ENCODE results near the gene DDX42. TPM values are rescaled to one million over a fixed set of nuclear protein-coding genes. Genes with fewer than 3 reads are reported as not detected.
A peak's percentile ranks its signal among the peaks of the same experiment; 100 is the strongest.

Gene DDX42
- total and polyA plus RNA-seq, 9 of the 15 experiments (the other 6 are each of a cell fraction or from before 2014, with no cell fraction given) = 16.5 to 149 (median 87.6) TPM

GRCh38 chr17:63773272-63774140 lies 464 bp upstream of the DDX42 start, which contains the start of gene CCDC47 (continued):
- TF ChIP-seq CUX1 (CRISPR knock-in tag; IDR thresholded peaks at IDR 0.05) = no peak
- TF ChIP-seq ZNF431 (CRISPR knock-in tag; IDR thresholded peaks at IDR 0.05) = peak; percentile 56
- TF ChIP-seq RREB1 (CRISPR knock-in tag; IDR thresholded peaks at IDR 0.05) = 0 out of 2 replicates have a peak, but pooled peaks have one; percentile 83
- TF ChIP-seq CREB3 (tag; conservative IDR thresholded peaks at IDR 0.05; ENCODE audit: low read depth) = peak; percentile 64; the same call in 1 of the 2 replicates
- TF ChIP-seq LCOR (CRISPR knock-in tag; IDR thresholded peaks at IDR 0.05) = peak; percentile 95
- TF ChIP-seq ZNF384 (IDR thresholded peaks at IDR 0.05; ENCODE audit: low read depth, low read length) = no peak; the same call in 1 of the 2 replicates
- 0 out of 2 replicates have a peak, but pooled peaks have one; percentile 43 for TF ChIP-seq NR4A1 (CRISPR knock-in tag; IDR thresholded peaks at IDR 0.05)
- TF ChIP-seq NR4A1 (tag; IDR thresholded peaks at IDR 0.05) = no peak
